LNCAP (cell line): ENCODE measurements around the gene ARRDC4.

Source experiments
- TF ChIP-seq, protein P1 (sequence below): fragments of 450-650 bp; IDR thresholded peaks from 2 replicates; pipeline ENCODE4 v1.5.1; 2017; ENCODE audit warnings: mild to moderate bottlenecking

The ARRDC4 gene

DNA sequence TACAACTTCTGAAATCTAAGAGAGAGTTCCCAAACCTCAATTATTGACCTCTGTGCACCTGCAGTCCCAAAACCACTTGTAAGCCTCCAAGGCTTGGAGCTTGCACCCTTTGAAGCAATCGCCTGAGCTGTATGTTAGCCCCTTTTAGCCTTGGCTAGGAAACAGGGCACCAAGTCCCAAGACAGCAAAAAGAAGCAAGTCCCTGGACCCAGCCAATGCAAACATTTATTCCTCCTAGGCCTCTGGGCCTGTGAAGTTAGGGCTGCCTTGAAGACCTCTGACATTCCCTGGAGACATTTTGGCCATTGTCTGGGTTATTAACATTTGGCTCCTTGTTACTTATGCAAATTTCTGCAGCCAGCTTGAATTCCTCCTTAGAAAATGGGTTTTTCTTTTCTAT is 26.9 kb upstream of the ARRDC4 start:
- TF ChIP-seq, protein P1, sequence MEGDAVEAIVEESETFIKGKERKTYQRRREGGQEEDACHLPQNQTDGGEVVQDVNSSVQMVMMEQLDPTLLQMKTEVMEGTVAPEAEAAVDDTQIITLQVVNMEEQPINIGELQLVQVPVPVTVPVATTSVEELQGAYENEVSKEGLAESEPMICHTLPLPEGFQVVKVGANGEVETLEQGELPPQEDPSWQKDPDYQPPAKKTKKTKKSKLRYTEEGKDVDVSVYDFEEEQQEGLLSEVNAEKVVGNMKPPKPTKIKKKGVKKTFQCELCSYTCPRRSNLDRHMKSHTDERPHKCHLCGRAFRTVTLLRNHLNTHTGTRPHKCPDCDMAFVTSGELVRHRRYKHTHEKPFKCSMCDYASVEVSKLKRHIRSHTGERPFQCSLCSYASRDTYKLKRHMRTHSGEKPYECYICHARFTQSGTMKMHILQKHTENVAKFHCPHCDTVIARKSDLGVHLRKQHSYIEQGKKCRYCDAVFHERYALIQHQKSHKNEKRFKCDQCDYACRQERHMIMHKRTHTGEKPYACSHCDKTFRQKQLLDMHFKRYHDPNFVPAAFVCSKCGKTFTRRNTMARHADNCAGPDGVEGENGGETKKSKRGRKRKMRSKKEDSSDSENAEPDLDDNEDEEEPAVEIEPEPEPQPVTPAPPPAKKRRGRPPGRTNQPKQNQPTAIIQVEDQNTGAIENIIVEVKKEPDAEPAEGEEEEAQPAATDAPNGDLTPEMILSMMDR = no peak

DNA sequence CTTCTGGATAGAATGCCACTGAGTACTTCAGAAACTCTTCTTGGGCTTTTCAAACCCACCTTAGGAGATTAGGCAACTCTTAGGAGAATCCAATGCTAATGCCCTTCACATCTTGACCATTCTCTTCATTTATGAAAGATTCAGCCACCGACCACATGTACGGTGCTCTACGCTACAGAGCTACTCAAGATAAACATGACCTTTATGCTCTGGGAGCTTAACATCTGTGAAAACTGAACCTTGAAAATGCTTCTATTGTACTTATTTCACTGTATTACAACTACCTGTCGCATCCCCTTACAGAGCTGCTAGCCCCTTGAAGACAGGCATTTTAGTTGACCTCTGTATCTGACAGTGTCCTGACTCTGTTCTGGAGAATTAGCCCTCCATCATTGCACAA is 19.5 kb upstream of the ARRDC4 start:
- TF ChIP-seq, protein P1 = no peak

DNA sequence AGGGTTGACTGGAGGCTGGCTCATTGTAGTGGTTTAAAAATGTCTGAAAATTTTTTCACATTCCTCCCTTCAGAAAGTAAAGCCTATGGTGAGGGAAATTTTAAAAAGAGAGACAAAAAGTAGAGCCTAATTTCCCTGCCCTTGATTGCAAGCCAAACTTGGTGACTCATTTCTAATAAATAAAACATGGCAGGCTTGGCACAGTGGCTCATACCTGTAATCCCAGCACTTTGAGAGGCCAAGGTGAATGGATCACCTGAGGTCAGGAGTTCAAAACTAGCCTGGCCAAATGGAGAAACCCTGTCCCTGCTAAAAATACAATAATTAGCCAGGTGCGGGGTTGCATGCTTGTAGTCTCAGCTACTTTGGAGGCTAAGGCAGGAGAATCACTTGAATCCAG is 18.9 kb upstream of the ARRDC4 start:
- TF ChIP-seq, protein P1 = no peak

DNA sequence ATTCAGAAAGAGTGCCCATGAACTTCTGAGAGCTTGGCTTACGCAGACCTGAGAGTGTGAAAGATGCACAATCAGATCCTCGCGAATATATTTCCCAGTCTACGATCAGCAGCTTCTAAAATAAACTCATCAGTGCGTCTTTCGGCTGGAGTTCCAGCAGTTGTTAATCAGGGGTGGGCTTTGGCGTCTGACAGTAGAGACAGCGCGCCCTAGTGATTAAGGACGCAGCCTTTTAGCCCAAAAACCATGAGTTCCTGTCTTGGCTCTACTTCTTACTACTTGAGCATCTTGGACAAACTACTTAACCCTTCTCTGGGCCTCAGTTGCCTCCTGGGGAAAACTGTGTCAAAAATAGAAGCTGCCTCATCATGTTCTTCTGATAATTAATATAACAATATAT is 15.8 kb upstream of the ARRDC4 start:
- TF ChIP-seq, protein P1 = no peak

DNA sequence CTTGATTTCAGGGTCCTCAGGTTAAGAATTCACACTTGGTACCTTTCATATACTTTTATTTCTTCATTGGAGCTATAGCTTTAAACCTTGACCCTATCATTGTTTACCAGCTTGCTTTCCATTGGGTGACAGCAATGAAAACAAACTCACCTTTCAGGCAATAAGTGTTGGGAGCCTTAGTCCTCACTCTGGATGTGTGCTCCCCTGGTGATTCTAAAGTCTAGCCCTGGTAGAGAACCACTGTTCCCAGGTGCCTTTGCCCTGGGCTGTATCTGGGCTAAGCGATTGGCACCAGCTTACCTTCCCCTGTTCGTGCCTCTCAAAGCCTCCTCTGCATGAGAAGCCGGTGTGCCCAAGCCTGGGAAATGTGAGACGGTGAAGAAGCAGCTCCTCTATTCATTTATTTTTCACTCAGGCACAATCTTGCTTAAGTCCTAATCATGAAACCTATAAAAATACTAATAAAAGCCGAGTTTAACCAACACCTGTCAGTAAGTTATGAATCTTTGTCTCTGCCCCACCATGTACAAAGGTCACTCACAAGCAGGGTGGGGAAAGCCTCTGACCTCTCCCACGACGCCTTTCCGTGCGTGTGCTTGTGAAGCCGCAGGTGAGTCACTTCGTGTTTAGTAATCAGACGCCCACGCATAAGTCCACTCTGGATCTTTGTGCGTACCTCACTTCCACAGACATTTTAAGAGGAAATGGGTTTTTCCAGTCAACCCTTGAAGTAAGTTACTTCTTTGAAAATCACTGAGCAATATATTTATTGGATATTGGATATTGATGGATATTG is 12.8 kb upstream of the ARRDC4 start:
- TF ChIP-seq, protein P1 = no peak

DNA sequence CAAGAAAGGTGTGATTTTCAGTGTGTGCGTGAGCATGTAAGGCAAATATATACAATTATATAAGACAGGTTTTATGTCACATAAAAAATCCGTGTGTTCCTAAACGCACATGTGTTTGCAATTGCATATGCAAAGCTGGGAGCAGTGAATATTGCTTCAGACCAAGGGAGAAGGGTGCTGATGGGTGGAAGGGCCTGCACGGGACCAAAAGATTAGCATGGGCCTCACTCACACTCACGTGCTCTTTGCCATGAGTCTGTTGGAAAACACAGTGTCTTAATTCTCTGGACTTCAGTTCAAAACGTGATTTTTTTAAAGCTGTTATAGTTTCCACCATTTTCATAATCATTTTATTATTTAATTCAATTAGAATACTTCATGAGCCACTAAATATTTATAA is 7.2 kb upstream of the ARRDC4 start:
- TF ChIP-seq, protein P1 = no peak

DNA sequence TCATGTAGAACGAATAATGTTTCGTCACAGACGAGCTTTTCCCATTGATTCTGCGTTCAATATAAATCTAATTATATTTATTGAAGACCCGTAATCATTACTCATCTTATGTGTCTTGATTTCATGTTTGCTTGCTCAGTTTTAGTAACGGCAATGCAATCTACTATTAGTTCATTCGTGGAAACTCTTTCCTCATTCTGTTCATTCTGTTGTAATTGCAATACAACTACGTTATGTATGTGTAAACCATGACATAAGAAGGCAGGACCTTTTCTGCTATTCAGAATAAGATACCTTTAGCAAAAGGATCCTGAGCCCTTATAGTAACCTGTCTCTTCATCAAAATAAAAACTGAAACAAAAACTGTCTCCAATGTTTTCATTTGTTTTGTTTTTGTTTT is 6.8 kb upstream of the ARRDC4 start:
- TF ChIP-seq, protein P1 = no peak

DNA sequence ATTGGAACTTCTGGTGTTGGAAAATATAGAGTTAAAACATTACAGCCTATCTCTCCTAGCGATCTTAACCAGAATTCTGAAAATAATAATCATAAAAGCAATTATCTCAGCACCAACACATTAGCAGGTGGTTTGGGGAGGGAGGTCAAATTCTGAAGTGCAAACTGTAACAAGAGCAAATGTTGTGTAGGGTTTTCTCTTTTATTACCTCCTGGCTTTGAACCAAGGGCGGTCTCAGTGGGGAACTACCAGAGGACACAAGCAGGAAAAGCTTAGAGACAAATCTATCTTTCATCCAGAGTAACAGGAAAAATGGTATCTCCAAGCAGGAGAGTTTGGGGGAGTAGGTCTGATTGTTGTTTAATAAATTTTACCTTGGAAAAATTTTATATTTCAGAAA is 5.5 kb upstream of the ARRDC4 start:
- TF ChIP-seq, protein P1 = no peak
